Sciatic nerve (tissue), 2 donors: ENCODE data around the gene CENPU. TPM values are rescaled to one million over a fixed set of nuclear protein-coding genes. Genes with fewer than 3 reads are reported as not detected.
A peak's percentile ranks its signal among the peaks of the same experiment; 100 is the strongest.
"Not testable (repeated sequence)": the region's sequence is repeated elsewhere in the genome, so short reads cannot be mapped to it uniquely, and the experiment has no call there.

Experiments used
- ATAC-seq: fragments of 200-7000 bp; cut with Tn5 transposase; one replicate; pipeline ENCODE4 v1.9.1; 2020; ENCODE audit warnings: mild to moderate bottlenecking, moderate library complexity
- DNase-seq: peaks from one replicate; pipeline ENCODE4 v3.0.0-alpha.2; 2020; ENCODE audit warnings: low spot score
- intact Hi-C: fragments of 100-400 bp; cut with DNase I; formaldehyde crosslinking; loops from one replicate; pipeline ENCODE4 v1.14.2; 2022
- total RNA-seq: library from RNA; stranded (reverse); fragmentation: NEBNext Ultra II Directional; extraction: Animal tissue kit (Norgen Biotek cat#: 25700); gene quantifications from one replicate; pipeline ENCODE4 v1.2.1, GENCODE V29; 2021
- donor health status: DM: no; HTN: no; CAD: no.
- donor health status: DM: no; HTN: no; CAD: no.

Gene CENPU
- 1.7 TPM for total RNA-seq

- ATAC-seq (peak; percentile 100), DNase-seq (peak; percentile 96)
- intact Hi-C loops: no loop called here
Measured at GRCh38 chr4:184733654-184734524, at the start of gene CENPU. Gene CENPU, minus strand, starts transcription at chr4:184734096. Its CDS starts 34 bp downstream, at chr4:184734062.

GRCh38 chr4:184782731-184783373 is 49.0 kb upstream of the CENPU start:
- DNase-seq: no peak
- peak; percentile 57 for ATAC-seq
- intact Hi-C loops: no loop called here

GRCh38 chr4:184779160-184779559 is 45.3 kb upstream of the CENPU start:
- ATAC-seq, intact Hi-C loops, DNase-seq: not testable (repeated sequence)

DNA sequence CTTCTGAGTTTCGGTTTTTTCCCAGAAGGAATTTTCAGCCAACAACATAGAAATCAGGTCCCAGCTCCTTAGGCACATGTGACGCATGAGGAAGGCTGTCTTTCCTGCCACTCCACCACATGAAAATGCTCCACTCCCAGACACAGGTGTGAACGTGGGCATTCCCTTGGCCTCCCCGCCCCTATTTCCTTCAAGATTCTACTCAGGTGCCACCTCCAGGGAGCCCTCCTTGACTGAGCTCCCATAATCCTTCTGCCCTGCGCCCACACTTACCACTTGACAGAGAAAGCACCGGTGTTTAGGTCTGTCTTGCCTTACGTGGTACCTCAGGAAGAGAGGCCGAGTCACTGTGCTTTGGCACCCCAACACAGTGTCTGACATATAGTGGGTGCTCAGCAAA is 44.4 kb upstream of the CENPU start:
- intact Hi-C loops: no loop called here
- no peak for DNase-seq
- ATAC-seq: no peak

DNA sequence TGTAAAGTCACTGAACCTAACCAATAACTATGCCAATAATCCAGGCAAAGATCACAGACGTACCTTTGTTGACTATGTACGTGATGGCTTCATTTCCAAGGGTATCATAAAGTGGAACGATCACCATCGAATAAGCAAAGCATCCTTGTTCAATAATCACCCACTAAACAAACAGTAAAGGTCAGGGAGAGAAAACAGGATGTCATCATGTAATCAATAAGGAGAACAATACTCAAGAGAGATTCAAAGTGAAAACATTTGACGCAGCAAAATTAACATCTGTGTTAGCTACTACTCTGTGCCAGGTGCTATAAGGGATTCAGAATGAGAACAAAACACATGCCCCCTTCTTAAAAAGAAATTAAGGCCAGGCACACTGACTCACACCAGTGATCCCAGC is 42.9 kb upstream of the CENPU start:
- ATAC-seq: no peak
- no peak for DNase-seq
- intact Hi-C loops: no loop called here

DNA sequence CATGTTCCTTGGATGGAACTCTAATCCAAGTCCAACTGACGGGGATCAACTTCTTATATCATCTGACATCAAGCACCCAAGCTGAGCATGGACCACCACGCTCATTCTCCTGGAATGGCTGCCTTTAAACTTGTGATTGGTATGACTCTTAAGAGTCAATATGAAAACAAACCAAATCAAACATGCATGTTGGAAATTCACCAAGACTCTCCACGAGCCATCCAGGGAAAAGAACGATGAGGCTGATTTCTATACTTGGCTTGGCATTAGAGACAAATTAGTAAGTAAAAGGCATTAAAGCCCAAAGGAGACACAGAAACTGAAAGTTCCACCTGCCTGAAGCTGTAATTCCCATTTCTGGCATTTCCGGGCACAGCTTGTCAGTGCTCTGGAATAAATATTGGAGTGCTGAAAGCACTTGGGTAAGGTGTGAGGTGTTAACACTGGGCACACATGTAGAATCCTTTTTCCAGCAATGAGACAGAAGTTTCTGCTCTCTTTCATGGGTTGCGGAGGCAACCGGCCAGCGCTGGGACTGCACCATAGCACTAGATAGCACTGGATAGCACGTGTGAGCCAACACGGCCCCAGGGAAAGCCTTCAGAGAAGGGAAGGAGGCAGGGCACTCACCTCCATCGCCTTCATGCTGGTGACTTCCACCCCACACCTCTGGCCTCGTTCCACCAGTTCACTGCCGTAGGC is 42.1 kb upstream of the CENPU start:
- intact Hi-C loops: no loop called here
- no peak for ATAC-seq
- DNase-seq: no peak

DNA sequence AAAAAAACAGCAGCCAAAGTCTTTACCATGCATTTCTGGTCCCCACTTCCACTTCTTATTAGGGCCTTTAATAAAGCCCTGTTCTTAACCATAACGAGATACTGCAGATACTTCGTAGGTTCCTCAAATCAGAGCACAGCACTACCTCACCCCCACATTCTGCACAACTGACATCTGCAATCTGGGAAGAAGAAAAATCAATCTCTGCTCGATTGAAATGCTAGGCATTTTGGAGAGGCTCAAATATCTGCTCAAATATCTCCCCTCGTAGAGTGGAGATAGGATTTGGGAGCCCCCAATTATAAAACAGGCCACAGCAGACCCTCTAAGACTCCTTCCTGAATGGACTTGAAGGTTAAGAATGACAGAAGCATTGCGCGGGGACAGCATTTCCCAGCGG is 40.3 kb upstream of the CENPU start:
- ATAC-seq: no peak
- intact Hi-C loops: loop anchor here (5.0 kb wide), 1 partner anchor 1533 kb away; no protein-coding TSS in a partner anchor
- no peak for DNase-seq

DNA sequence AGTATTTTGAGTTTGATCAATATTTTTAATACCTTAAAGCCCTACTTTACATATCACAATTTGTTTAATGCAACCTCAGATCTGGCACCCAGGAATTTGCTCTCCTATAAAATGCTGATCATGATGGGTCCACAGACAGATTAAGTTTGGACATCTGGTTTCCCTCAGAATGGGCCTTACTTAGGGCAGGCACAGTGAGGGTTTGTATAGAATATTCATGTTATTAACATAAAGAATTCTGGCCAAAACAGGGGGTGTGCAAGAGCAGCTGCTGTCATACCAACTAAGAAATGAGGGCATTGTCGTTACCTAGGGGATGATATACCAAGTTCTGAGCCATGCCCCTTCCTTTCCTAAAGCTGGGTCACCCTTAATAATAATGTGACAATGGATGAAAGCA is 37.5 kb upstream of the CENPU start:
- intact Hi-C loops: loop anchor here (5.0 kb wide), 1 partner anchor 1536 kb away; no protein-coding TSS in a partner anchor
- no peak for ATAC-seq
- no peak for DNase-seq

DNA sequence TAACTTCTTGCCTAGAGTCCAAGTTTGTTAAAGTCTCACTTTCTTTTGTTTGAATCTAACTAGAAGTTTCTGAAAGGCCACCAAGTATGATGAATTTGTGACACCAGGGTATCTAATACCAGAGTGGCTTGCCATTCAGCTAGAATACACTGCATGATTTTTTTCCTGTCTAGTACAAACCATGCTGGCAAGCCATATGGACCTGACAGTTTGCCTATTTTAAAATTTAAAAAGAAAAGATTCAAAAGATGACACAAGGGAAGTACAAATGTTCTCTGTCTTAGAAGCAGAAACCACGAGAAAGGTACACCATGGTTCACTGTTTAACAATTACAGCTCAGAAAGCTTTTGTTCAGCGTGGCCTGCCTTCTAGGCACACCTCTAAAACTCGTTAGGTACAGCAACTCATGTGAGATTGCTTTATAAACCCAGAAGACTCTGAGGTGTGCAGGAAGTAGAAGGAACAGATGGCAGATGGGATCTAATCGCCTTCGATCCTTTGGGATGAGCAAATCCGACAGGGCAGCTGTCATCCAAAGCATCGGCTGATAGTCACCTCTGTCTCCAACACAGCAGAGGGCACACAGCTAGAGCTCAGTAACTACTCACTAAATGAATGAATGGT is 35.4 kb upstream of the CENPU start:
- intact Hi-C loops: no loop called here
- no peak for ATAC-seq

GRCh38 chr4:184768296-184768695 is 34.4 kb upstream of the CENPU start:
- ATAC-seq: no peak
- intact Hi-C loops: no loop called here
- DNase-seq: no peak

More for the DNA sequence above, 35.4 kb upstream of the CENPU start:
- no peak for DNase-seq

DNA sequence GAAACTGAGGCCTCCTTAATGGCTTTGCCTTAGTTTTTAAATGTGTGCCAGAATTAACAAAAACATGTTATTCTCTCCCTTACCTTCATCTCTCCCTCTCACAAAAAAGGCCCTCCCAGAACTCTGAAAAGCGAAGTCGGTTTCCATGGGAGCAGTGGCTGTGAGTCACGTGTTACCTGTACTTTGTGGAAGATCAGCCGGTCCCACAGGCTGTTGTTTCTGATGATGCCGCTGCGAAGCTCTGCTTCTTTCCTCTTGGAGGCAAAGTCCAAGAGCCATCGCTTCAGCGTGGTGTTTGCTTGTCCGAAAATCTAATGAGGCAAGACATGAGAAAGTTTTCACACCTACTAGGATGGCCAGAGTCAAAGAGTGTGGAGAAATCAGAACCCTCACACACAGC is 32.5 kb upstream of the CENPU start:
- intact Hi-C loops: no loop called here
- ATAC-seq (no peak), DNase-seq (no peak)

DNA sequence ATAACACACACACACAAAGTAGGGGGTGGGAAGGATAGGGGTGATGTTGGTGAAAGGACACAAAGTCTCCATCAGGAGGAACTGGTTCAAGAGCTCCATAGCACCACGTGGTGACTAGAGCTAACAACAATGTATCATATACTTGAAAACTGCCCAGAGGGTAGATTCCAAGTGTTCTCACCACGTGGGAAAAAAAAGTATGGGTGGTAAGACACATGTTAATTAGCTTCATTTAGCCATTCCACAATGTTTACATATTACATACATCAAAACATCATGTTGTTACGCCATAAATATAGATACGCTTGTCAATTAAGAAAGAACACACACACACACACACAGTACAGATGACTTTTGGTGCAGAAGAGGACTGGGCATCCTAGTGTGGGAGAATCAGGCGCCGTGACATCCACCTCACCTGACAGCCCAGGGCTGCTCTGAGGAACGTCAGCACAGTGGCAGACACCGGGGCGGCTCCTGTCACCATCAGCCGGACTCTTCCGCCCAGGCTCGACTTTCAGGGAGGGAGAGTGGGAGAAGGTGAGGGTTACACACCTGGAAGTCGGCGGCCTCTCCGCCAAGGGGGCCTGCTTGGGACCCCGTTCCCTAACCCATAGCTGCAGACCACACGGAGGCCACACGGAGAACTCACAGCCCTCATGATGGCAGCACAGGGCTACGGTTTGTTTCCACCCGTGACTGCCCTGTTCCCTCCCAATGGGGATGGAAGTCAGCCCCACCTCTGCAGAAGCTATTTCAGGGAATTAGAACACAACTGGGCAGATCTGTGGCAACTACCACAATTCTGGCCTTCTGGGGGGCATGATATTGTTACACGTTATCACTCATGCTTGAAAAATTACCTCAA is 31.8 kb upstream of the CENPU start:
- intact Hi-C loops: no loop called here
- ATAC-seq (no peak), DNase-seq (no peak)

DNA sequence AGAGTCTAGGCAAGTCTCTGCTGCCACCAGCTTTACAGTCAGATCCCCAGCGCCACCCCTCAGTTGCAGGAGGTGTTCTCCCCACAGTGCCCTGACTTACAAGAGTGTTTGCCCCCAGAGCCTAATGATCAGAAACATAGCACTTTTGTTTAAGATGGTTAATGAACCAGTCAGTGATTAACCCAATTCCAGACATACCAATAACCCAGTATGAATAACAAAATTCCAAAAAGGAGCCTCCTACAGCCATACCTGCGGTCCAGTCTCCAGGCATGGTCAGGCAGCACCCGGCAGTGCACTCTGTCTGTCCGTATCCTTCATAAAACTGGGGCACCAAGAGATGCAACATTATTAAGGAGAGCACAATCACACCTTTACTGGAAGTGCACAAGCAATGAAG is 30.7 kb upstream of the CENPU start:
- ATAC-seq (no peak), DNase-seq (no peak)
- intact Hi-C loops: no loop called here

DNA sequence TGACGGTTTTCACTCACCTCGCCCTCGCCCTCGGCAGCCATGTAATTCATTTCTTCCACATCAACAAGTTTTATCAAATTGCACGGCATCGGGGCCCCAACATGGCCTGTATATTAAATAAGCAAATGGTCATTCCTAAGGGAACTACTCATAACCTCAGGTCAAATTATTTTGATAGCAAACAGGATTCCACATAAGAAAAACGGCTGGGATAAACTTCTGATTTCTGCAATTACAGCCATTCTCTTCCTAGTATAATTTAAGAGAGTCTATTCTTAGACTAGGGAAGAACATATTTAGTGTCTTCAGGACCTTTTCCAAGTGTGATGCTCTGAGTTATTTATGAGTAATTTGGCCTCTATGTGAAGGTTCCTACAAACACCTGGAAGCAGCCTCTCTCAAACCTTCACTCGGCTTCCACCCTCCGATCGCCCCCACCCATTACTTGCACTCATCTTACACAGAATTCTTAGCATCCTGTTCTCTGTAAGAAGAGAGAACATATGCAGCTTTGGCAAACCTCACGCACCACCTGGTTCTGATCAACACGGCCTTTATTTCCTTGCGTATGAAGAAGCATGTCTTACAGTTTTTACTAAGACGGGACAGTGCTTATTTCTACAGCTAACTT is 29.4 kb upstream of the CENPU start:
- intact Hi-C loops: no loop called here

GRCh38 chr4:184762100-184762499 is 28.2 kb upstream of the CENPU start:
- ATAC-seq (no peak), DNase-seq (no peak)
- intact Hi-C loops: no loop called here

More for the DNA sequence above, 29.4 kb upstream of the CENPU start:
- no peak for DNase-seq
- peak; percentile 36 for ATAC-seq

- intact Hi-C loops: no loop called here
- no peak for ATAC-seq
- DNase-seq: no peak
Measured at GRCh38 chr4:184760681-184761080, 26.8 kb upstream of the CENPU start.

GRCh38 chr4:184757810-184758209 is 23.9 kb upstream of the CENPU start:
- intact Hi-C loops: no loop called here
- ATAC-seq (peak; percentile 90), DNase-seq (no peak)

DNA sequence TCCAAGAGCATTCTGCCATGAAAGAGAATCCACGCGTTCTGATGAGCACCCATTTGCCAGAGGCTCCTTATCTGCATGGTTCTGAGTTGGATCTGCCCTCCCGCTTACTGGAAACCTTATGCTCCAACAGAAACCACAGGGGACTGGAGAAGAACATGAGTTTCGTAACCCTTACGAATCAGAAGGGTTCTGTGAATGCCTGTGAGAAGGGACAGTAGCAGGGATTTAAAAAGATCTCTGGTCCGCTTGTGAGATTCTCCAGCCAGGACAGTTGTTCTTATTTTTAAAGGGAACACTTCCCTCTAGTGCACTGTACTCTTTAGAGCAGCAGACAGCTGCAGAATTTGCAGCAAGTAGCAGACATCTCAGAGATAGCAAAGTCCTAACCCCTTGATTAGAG is 22.5 kb upstream of the CENPU start:
- no peak for DNase-seq
- intact Hi-C loops: no loop called here
- peak; percentile 92 for ATAC-seq
